ENCODE results near the gene ASAP2. TPM values are rescaled to one million over a fixed set of nuclear protein-coding genes. Genes with fewer than 3 reads are reported as not detected.

ASAP2 gene
- total RNA-seq, 1 experiment from 2014 or later = 14.3 TPM

DNA sequence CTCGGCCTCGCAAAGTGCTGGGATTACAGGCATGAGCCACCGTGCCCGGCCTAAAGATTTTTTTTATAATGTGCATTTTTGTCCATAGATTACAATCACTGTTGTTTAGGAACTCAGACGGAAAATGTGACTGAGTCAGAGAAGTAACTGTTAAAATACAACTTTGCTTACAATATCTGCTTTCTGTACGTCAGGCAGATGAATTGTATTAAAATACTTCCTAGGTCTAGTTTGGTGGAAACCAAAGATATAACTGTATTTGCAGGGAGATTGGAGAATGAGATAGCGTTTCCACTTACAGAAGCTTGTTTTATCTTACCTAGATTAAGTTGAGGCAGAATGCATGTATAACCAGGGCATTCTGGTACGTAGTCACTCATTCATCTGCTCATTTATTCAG, 36.7 kb downstream of the ASAP2 start:
- no peak for DNase-seq (ENCODE audit: low spot score)
- no peak for ATAC-seq
- Mint-ChIP-seq H3K27me3 (ENCODE audit: low read depth) (no peaks in the 10 kb centered on the region), H3K4me1 (peaks cover 25% of the 10 kb centered on the region), H3K4me3 (no peak overlapping the region), H3K36me3 (no peaks in the 10 kb centered on the region), H3K27ac (no peak overlapping the region; the same call in 1 of the 2 replicates), H3K9me3 (no peaks in the 10 kb centered on the region)
- ChIA-PET POLR2A (no interaction called here), CTCF (no interaction called here)
- TF ChIP-seq, protein P1, sequence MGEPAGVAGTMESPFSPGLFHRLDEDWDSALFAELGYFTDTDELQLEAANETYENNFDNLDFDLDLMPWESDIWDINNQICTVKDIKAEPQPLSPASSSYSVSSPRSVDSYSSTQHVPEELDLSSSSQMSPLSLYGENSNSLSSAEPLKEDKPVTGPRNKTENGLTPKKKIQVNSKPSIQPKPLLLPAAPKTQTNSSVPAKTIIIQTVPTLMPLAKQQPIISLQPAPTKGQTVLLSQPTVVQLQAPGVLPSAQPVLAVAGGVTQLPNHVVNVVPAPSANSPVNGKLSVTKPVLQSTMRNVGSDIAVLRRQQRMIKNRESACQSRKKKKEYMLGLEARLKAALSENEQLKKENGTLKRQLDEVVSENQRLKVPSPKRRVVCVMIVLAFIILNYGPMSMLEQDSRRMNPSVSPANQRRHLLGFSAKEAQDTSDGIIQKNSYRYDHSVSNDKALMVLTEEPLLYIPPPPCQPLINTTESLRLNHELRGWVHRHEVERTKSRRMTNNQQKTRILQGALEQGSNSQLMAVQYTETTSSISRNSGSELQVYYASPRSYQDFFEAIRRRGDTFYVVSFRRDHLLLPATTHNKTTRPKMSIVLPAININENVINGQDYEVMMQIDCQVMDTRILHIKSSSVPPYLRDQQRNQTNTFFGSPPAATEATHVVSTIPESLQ (CRISPR knock-in tag; IDR thresholded peaks at IDR 0.05) = no peak
- TF ChIP-seq, protein P2, sequence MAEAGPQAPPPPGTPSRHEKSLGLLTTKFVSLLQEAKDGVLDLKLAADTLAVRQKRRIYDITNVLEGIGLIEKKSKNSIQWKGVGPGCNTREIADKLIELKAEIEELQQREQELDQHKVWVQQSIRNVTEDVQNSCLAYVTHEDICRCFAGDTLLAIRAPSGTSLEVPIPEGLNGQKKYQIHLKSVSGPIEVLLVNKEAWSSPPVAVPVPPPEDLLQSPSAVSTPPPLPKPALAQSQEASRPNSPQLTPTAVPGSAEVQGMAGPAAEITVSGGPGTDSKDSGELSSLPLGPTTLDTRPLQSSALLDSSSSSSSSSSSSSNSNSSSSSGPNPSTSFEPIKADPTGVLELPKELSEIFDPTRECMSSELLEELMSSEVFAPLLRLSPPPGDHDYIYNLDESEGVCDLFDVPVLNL (CRISPR knock-in tag; IDR thresholded peaks at IDR 0.05; ENCODE audit: borderline replicate concordance, low read depth) = no peak
- no peak for TF ChIP-seq TEAD4 (CRISPR knock-in tag; IDR thresholded peaks at IDR 0.05)
- TF ChIP-seq TCF7 (CRISPR knock-in tag; IDR thresholded peaks at IDR 0.05; ENCODE audit: low read depth) = no peak
- no peak for TF ChIP-seq ZNF121 (CRISPR knock-in tag; IDR thresholded peaks at IDR 0.05)
- no peak for TF ChIP-seq HMGA2 (CRISPR knock-in tag; IDR thresholded peaks at IDR 0.05)
- TF ChIP-seq MYBL2 (CRISPR knock-in tag; IDR thresholded peaks at IDR 0.05) = no peak
- TF ChIP-seq, protein P3, sequence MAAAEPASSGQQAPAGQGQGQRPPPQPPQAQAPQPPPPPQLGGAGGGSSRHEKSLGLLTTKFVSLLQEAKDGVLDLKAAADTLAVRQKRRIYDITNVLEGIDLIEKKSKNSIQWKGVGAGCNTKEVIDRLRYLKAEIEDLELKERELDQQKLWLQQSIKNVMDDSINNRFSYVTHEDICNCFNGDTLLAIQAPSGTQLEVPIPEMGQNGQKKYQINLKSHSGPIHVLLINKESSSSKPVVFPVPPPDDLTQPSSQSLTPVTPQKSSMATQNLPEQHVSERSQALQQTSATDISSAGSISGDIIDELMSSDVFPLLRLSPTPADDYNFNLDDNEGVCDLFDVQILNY (CRISPR knock-in tag; IDR thresholded peaks at IDR 0.05) = no peak
- TF ChIP-seq, protein P4, sequence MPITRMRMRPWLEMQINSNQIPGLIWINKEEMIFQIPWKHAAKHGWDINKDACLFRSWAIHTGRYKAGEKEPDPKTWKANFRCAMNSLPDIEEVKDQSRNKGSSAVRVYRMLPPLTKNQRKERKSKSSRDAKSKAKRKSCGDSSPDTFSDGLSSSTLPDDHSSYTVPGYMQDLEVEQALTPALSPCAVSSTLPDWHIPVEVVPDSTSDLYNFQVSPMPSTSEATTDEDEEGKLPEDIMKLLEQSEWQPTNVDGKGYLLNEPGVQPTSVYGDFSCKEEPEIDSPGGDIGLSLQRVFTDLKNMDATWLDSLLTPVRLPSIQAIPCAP (CRISPR knock-in tag; IDR thresholded peaks at IDR 0.05) = no peak
- TF ChIP-seq FOXJ3 (CRISPR knock-in tag; IDR thresholded peaks at IDR 0.05; ENCODE audit: borderline replicate concordance) = no peak
- TF ChIP-seq, protein P5, sequence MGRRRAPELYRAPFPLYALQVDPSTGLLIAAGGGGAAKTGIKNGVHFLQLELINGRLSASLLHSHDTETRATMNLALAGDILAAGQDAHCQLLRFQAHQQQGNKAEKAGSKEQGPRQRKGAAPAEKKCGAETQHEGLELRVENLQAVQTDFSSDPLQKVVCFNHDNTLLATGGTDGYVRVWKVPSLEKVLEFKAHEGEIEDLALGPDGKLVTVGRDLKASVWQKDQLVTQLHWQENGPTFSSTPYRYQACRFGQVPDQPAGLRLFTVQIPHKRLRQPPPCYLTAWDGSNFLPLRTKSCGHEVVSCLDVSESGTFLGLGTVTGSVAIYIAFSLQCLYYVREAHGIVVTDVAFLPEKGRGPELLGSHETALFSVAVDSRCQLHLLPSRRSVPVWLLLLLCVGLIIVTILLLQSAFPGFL (CRISPR knock-in tag; IDR thresholded peaks at IDR 0.05; ENCODE audit: borderline replicate concordance) = no peak
- TF ChIP-seq ZNF263 (CRISPR knock-in tag; IDR thresholded peaks at IDR 0.05; ENCODE audit: low read depth) = no peak
- TF ChIP-seq ZNF317 (CRISPR knock-in tag; IDR thresholded peaks at IDR 0.05; ENCODE audit: borderline replicate concordance, low read depth) = no peak

DNA sequence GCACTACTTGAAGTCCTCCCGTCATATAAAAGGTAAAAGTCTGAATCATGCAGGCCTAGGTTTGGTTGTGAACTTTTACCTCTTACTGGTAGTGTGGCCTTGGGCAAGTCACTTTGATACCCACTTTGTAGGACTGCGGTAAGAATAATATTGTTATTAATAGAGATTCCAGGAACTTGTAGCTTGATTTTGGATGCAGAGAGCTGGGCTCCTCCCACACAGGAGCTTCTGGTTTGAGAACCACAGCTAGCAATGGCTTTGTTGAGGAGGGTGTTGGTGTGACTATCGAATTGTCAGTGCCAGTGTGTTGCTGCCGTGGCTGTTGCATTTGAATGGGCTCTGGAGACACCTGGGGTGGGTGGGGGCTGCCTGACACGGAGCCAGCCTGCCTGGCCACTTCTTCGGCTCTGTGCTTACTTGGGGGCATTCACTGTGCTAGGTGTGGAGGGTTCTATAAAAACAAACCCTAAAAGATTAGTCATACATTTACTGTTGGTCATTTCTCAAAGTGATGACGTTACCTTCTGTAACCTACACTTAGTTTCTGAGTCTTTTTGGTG, 38.5 kb downstream of the ASAP2 start:
- TF ChIP-seq, protein P6, sequence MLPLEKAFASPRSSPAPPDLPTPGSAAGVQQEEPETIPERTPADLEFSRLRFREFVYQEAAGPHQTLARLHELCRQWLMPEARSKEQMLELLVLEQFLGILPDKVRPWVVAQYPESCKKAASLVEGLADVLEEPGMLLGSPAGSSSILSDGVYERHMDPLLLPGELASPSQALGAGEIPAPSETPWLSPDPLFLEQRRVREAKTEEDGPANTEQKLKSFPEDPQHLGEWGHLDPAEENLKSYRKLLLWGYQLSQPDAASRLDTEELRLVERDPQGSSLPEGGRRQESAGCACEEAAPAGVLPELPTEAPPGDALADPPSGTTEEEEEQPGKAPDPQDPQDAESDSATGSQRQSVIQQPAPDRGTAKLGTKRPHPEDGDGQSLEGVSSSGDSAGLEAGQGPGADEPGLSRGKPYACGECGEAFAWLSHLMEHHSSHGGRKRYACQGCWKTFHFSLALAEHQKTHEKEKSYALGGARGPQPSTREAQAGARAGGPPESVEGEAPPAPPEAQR (CRISPR knock-in tag; IDR thresholded peaks at IDR 0.05) = no peak
- TF ChIP-seq KAT7 (CRISPR knock-in tag; IDR thresholded peaks at IDR 0.05; ENCODE audit: borderline replicate concordance) = no peak
- 0 out of 2 replicates have a peak, but pooled peaks have one; percentile 29 for TF ChIP-seq FOXK1 (CRISPR knock-in tag; IDR thresholded peaks at IDR 0.05)
- peak; percentile 93 for ATAC-seq
- Mint-ChIP-seq H3K27me3 (ENCODE audit: low read depth) (no peaks in the 10 kb centered on the region), H3K9me3 (no peaks in the 10 kb centered on the region), H3K4me1 (peaks cover 30% of the 10 kb centered on the region), H3K4me3 (no peak overlapping the region), H3K36me3 (no peaks in the 10 kb centered on the region), H3K27ac (peak overlapping the region; percentile 25)
- ChIA-PET POLR2A (interaction anchor here (0.6 kb wide), 1 partner anchor 27 kb away, joined by 3 read pairs; no protein-coding TSS in a partner anchor), CTCF (interaction anchor here (0.7 to 2.2 kb wide), 8 partner anchors 11 to 131 kb away, joined by 3 to 7 read pairs (median 4); no protein-coding TSS in a partner anchor)
- peak; percentile 42 for DNase-seq (ENCODE audit: low spot score)

All from WTC11 (cell line).